GM23338 (cell line): ENCODE results near the gene BAHCC1. TPM values are rescaled to one million over a fixed set of nuclear protein-coding genes. Genes with fewer than 3 reads are reported as not detected.

Experiments used
- ATAC-seq: fragments of 200-7000 bp; cut with Tn5 transposase; 3 replicates; pipeline ENCODE4 v1.9.1; 2020
- DNase-seq: peaks from one replicate; pipeline ENCODE4 v3.0.0-alpha.2; 2015; ENCODE audit warnings: low spot score
- H2AFZ ChIP-seq: fragments of 200-600 bp; sonication (generic); 2 replicates; pipeline ENCODE4 v1.8.0; 2016; ENCODE audit warnings: antibody characterized with exemption, mild to moderate bottlenecking, moderate library complexity
- H3F3A ChIP-seq: fragments of 200-600 bp; sonication (generic); replicated peaks from 2 replicates; pipeline ENCODE4 v1.8.0; 2017; ENCODE audit warnings: antibody characterized with exemption, mixed run types, low read depth
- H3K27ac ChIP-seq: fragments of 200-600 bp; sonication (generic); 2 replicates; pipeline ENCODE4 v1.6.1; 2016; ENCODE audit warnings: low read depth
- H3K27me3 ChIP-seq: fragments of 200-600 bp; sonication (generic); 2 replicates; pipeline ENCODE4 v1.8.0; 2016; ENCODE audit warnings: mild to moderate bottlenecking, mixed run types, moderate library complexity; ENCODE audit not compliant: insufficient read depth
- H3K36me3 ChIP-seq: fragments of 200-600 bp; sonication (generic); 2 replicates; pipeline ENCODE4 v1.8.0; 2016; ENCODE audit warnings: mild to moderate bottlenecking; ENCODE audit not compliant: insufficient read depth
- H3K4me1 ChIP-seq: fragments of 200-600 bp; sonication (generic); 2 replicates; pipeline ENCODE4 v1.8.0; 2016; ENCODE audit warnings: mild to moderate bottlenecking, moderate library complexity; ENCODE audit not compliant: insufficient read depth
- H3K4me2 ChIP-seq: fragments of 200-600 bp; sonication (generic); 2 replicates; pipeline ENCODE4 v1.7.1; 2017; ENCODE audit warnings: mixed run types
- H3K4me3 ChIP-seq: fragments of 200-600 bp; sonication (generic); 2 replicates; pipeline ENCODE4 v1.6.1; 2016; ENCODE audit warnings: mixed run types
- H3K79me2 ChIP-seq: fragments of 200-600 bp; sonication (generic); replicated peaks from 2 replicates; pipeline ENCODE4 v1.8.0; 2017; ENCODE audit warnings: mild to moderate bottlenecking; ENCODE audit not compliant: insufficient read depth
- H3K9me2 ChIP-seq: fragments of 200-600 bp; sonication (generic); 2 replicates; pipeline ENCODE4 v1.8.0; 2017; ENCODE audit not compliant: insufficient read depth
- H4K20me1 ChIP-seq: fragments of 200-600 bp; sonication (generic); replicated peaks from 2 replicates; pipeline ENCODE4 v1.8.0; 2017; ENCODE audit warnings: mild to moderate bottlenecking; ENCODE audit not compliant: insufficient read depth
- H3K27ac Mint-ChIP-seq: 2 replicates; pipeline ENCODE4 v1.8.0; 2020; ENCODE audit warnings: inconsistent platforms, mild to moderate bottlenecking, moderate library complexity, mixed read lengths
- H3K27me3 Mint-ChIP-seq: 3 replicates; pipeline ENCODE4 v1.8.0; 2022; ENCODE audit warnings: low read depth, mild to moderate bottlenecking, moderate library complexity, mixed read lengths, inconsistent platforms; ENCODE audit not compliant: insufficient read depth, poor library complexity
- H3K36me3 Mint-ChIP-seq: 3 replicates; pipeline ENCODE4 v1.8.0; 2021; ENCODE audit warnings: low read depth, mild to moderate bottlenecking, inconsistent platforms, moderate library complexity, mixed read lengths
- H3K4me1 Mint-ChIP-seq: 3 replicates; pipeline ENCODE4 v1.8.0; 2020; ENCODE audit warnings: mild to moderate bottlenecking, inconsistent platforms, mixed read lengths
- H3K4me3 Mint-ChIP-seq: 3 replicates; pipeline ENCODE4 v1.8.0; 2021; ENCODE audit warnings: moderate library complexity, mild to moderate bottlenecking, inconsistent platforms, mixed read lengths
- H3K9me3 Mint-ChIP-seq: 3 replicates; pipeline ENCODE4 v1.8.0; 2020; ENCODE audit warnings: moderate library complexity, mild to moderate bottlenecking, inconsistent platforms, mixed read lengths
- CREB1 ChIP-seq: fragments of 250-450 bp; sonication (Bioruptor Pico); IDR thresholded peaks from 2 replicates; pipeline ENCODE4 v1.5.0; 2020; ENCODE audit warnings: low read depth, mild to moderate bottlenecking, moderate library complexity
- CTCF ChIP-seq, 2 experiments: fragments of 200-600 bp in 1 of 2; sonication (generic) in 1 of 2; conservative IDR thresholded peaks; 2 replicates each; pipeline versions ENCODE4 v1.5.1 to v1.6.1; 2016 to 2017; ENCODE audit warnings: antibody characterized with exemption in 2 of 2, low read depth in 2 of 2, mild to moderate bottlenecking in 2 of 2, moderate library complexity in 1 of 2
- ETS1 ChIP-seq: IDR thresholded peaks from 2 replicates; pipeline ENCODE4 v1.6.1; 2016; ENCODE audit warnings: antibody characterized with exemption
- JUNB ChIP-seq: IDR thresholded peaks from one replicate; pipeline ENCODE4 v1.6.1; 2016; ENCODE audit warnings: antibody characterized with exemption; ENCODE audit not compliant: unreplicated experiment
- POLR2AphosphoS5 ChIP-seq: IDR thresholded peaks from 2 replicates; pipeline ENCODE4 v1.6.1; 2016; ENCODE audit warnings: antibody characterized with exemption, low read depth
- REST ChIP-seq: IDR thresholded peaks from one replicate; pipeline ENCODE4 v1.6.1; 2018; ENCODE audit warnings: antibody characterized with exemption; ENCODE audit not compliant: unreplicated experiment
- STAT1 ChIP-seq: IDR thresholded peaks from one replicate; pipeline ENCODE4 v1.6.1; 2016; ENCODE audit warnings: antibody characterized with exemption; ENCODE audit not compliant: unreplicated experiment
- polyA plus RNA-seq: library from polyadenylated mRNA; unstranded; fragments of >200 nt; fragmentation: Nextera tagmentation; extraction: Ambion mirVana; gene quantifications from 2 replicates; pipeline ENCODE4 v1.2.1, GENCODE V29; 2016
- total RNA-seq: library from RNA; depleted of rRNA; stranded (reverse); fragments of >200 nt; shearing (Covaris generic); gene quantifications from 2 replicates; pipeline ENCODE4 v1.2.3, GENCODE V29; 2014

Gene BAHCC1
- total and polyA plus RNA-seq, 2 experiments from 2014 or later, result 0.24 to 1.1 TPM

GRCh38 chr17:81511804-81512561, 116.7 kb downstream of the BAHCC1 start:
- peaks cover 53% of the 10 kb centered on the region for H3K79me2 ChIP-seq
- peak overlapping the region; percentile 69; the same call in 1 of the 2 replicates for H3K27ac ChIP-seq
- H3K4me1 ChIP-seq, result peaks cover 20% of the 10 kb centered on the region
- H4K20me1 ChIP-seq, result peaks cover 40% of the 10 kb centered on the region
- ATAC-seq (no peak), DNase-seq (no peak)
- Mint-ChIP-seq H3K36me3 (peaks cover 50% of the 10 kb centered on the region), H3K4me3 (peak overlapping the region; percentile 98), H3K27ac (peak overlapping the region; percentile 91), H3K9me3 (peaks cover 42% of the 10 kb centered on the region), H3K4me1 (peaks cover 27% of the 10 kb centered on the region), H3K27me3 (peaks cover 64% of the 10 kb centered on the region)
- no peak overlapping the region for H2AFZ ChIP-seq
- no peaks in the 10 kb centered on the region for H3K9me2 ChIP-seq
- no peaks in the 10 kb centered on the region for H3K27me3 ChIP-seq
- H3K4me3 ChIP-seq, result peak overlapping the region; percentile 97
- peaks cover 51% of the 10 kb centered on the region for H3F3A ChIP-seq
- peaks cover 36% of the 10 kb centered on the region for H3K36me3 ChIP-seq
- TF ChIP-seq CTCF (conservative IDR thresholded peaks at IDR 0.05; ENCODE audit: low read depth in 2 of 2) (no peak), POLR2AphosphoS5 (peak; percentile 52; the same call in 1 of the 2 replicates), CREB1 (CRISPR knock-in tag) (no peak)
- H3K4me2 ChIP-seq, result peak overlapping the region; percentile 96

- H3K36me3 Mint-ChIP-seq, result peaks cover 46% of the 10 kb centered on the region
- DNase-seq (peak; percentile 92), ATAC-seq (peak; percentile 2; the same call in 2 of the 3 replicates)
- Histone ChIP-seq H3K79me2 (peaks cover 53% of the 10 kb centered on the region), H2AFZ (no peak within 1 kb of the TSS), H3K4me2 (peak within 1 kb of the TSS; percentile 96), H3K27me3 (no peaks in the 10 kb centered on the region), H3F3A (peaks cover 51% of the 10 kb centered on the region), H3K4me1 (peaks cover 20% of the 10 kb centered on the region), H3K36me3 (peaks cover 36% of the 10 kb centered on the region), H3K4me3 (peak within 1 kb of the TSS; percentile 97), H3K9me2 (no peaks in the 10 kb centered on the region), H3K27ac (peak within 1 kb of the TSS; percentile 94), H4K20me1 (peaks cover 40% of the 10 kb centered on the region)
- H3K27me3 Mint-ChIP-seq, result peaks cover 66% of the 10 kb centered on the region
- no peak for TF ChIP-seq STAT1
- TF ChIP-seq JUNB, result no peak
- no peak for TF ChIP-seq REST
- peak; percentile 93 for TF ChIP-seq POLR2AphosphoS5
- peak; percentile 26; the same call in 1 of the 2 replicates for TF ChIP-seq ETS1
- peak within 1 kb of the TSS; percentile 98 for H3K4me3 Mint-ChIP-seq
- peaks cover 28% of the 10 kb centered on the region for H3K4me1 Mint-ChIP-seq
- H3K27ac Mint-ChIP-seq, result peak within 1 kb of the TSS; percentile 91
- H3K9me3 Mint-ChIP-seq, result peaks cover 38% of the 10 kb centered on the region
These were observed 117.5 kb downstream of the BAHCC1 start, which contains the start of gene ACTG1 for GRCh38 chr17:81512562-81513371. Gene ACTG1 (minus strand): TSS chr17:81512799. CDS start chr17:81512354, 445 bp downstream.
